ENCODE measurements around the gene PLEKHF1.

PLEKHF1 gene

DNA sequence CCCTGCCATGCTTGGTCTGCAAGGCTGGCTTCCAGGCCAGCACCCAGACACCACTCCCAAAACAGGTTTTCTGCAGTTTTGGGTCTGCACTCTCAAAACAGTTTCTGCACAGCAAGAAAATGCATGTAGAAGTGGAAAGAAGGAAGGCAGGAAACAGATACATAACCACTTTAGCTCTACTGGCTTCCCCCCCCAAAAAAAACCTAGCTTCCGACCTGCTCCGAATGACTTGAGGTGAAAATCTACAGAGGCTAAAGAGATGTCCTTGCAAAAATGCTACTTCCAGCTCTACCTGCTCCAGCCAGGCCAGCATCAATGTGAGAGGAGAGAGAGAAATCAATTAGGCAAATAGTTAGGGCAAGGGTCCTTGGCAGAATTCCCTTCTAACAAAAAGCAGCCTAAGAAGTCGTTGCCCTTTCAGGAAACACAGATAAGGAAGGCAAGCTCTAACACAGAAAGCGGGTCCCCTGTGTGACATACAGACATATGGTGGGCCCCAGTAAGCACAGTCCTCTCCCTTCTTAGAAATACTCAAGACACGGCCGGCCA is 46.4 kb downstream of the PLEKHF1 start:
- H3K4me3 ChIP-seq (ENCODE audit: low read depth, low read length), result no peak overlapping the region
- TF ChIP-seq, protein P1, sequence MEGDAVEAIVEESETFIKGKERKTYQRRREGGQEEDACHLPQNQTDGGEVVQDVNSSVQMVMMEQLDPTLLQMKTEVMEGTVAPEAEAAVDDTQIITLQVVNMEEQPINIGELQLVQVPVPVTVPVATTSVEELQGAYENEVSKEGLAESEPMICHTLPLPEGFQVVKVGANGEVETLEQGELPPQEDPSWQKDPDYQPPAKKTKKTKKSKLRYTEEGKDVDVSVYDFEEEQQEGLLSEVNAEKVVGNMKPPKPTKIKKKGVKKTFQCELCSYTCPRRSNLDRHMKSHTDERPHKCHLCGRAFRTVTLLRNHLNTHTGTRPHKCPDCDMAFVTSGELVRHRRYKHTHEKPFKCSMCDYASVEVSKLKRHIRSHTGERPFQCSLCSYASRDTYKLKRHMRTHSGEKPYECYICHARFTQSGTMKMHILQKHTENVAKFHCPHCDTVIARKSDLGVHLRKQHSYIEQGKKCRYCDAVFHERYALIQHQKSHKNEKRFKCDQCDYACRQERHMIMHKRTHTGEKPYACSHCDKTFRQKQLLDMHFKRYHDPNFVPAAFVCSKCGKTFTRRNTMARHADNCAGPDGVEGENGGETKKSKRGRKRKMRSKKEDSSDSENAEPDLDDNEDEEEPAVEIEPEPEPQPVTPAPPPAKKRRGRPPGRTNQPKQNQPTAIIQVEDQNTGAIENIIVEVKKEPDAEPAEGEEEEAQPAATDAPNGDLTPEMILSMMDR (IDR thresholded peaks at IDR 0.05; ENCODE audit: control insufficient read depth, extremely low read depth, insufficient read depth), result no peak
- DNase-seq (ENCODE audit: low read depth), result no peak

DNA sequence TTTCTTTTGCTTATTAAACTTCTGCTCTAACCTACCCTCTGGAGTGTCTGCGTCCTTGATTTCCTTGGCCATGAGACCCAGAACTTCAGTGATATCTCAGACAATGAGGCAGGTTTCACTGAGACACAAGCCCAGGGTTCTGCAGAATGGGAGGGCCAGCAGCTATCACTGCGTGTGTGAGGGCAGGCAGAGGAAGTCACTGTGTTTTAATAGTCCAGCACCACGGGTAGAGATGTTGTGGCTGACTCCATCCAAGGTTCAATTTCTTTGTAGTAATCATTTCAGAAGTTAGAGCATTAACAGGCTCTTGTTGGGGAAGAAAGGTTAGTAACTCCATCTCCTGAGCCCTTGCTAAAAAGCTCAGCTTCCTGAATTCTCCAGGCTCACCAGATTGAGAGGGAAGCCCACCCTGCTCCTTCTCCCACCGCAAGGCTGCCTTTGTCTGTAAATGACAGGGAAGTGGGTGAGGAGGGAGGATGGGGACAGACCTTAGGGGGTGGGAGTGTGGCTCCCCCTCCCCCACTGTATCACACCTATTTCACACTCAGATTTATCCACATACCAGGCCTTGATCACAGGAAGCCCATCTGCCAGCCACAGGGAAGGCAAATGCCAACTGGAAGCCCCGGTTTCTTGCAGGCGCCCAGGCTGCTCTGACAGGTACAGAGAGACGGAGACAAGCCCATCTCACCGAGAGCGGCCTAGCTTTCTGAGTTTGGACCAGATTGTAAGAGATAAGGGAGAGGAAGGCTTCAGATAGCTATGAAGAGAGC is 47.7 kb downstream of the PLEKHF1 start:
- no peak for DNase-seq (ENCODE audit: low read depth)
- TF ChIP-seq, protein P1 (IDR thresholded peaks at IDR 0.05; ENCODE audit: control insufficient read depth, extremely low read depth, insufficient read depth), result no peak
- no peak overlapping the region for H3K4me3 ChIP-seq (ENCODE audit: low read depth, low read length)

DNA sequence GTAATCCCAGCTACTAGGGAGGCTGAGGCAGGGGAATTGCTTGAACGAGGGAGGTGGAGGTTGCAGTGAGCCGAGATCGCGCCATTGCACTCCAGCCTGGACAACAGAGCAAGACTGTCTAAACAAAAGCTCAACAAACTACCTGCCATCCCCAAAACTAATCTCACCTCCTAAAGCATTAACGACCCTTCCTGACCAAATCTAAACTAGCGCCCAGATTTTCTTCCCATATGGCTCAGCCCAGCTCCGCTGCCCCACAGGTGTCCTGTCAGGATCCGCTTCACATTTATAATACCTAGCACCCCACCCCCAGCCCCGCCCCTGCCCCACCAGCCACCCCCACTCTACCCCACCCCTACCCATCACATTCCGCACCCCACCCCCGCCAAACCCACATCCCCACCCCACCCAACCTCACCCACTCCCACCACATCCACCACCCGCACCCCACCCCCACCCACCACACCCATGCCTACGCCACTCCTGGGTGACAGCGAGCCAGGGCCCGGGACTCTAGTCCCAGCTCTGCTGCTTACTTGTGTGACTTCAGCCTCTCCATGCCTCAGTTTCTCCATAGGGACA is 49.2 kb downstream of the PLEKHF1 start:
- no peak for DNase-seq (ENCODE audit: low read depth)
- TF ChIP-seq, protein P1 (IDR thresholded peaks at IDR 0.05; ENCODE audit: control insufficient read depth, extremely low read depth, insufficient read depth), result no peak
- H3K4me3 ChIP-seq (ENCODE audit: low read depth, low read length), result peak overlapping the region; percentile 64

- DNase-seq (ENCODE audit: low read depth), result no peak
- H3K4me3 ChIP-seq (ENCODE audit: low read depth, low read length), result peak within 1 kb of the TSS; percentile 64
- TF ChIP-seq, protein P1 (IDR thresholded peaks at IDR 0.05; ENCODE audit: control insufficient read depth, extremely low read depth, insufficient read depth), result no peak
These were observed 49.9 kb downstream of the PLEKHF1 start, which contains the start of gene C19orf12 for GRCh38 chr19:29714953-29715700. C19orf12 (minus strand) TSS chr19:29715261; CDS start chr19:29708413, 6,848 bp downstream.

DNA sequence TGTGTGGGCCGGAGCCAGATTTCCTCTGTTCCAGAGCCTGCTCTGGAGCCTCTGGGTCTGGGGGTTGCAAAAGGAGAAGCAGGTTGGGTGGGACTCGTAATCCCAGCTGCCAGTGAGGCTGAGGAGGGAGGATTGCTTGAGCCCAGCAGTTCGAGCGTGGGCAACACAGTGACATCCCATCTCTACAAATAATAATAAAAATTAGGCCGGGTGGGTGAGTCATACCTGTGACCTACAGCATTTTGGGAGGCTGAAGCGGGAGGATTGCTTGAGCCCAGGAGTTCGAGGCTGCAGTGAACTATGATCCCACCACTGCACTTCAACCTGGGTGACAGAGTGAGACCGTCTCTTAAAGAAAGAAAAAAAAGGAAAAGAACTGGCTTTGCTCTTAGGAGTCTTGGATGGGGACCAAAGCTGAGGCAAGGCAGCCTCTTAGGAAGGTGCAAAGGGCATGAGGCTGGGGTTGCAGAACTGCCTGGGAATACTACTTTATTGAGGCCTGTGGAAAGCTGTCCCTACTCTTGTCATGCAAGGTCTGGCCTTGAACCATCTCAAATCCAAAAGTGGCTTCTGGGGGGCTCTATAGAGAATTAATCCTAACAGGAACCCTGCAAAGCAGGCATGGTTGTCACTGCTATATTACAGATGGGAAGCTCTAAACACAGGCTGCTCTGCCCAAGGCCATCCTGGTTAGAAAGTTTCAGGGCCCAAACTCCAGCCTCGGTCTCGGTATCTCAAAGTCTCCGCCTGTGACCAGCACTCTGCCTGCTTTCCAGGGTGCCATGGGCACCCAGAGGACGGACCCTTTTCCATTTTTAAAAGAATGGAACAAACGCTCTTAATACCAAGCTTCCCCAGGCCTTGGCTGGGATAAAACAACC is 50.7 kb downstream of the PLEKHF1 start:
- H3K4me3 ChIP-seq (ENCODE audit: low read depth, low read length), result peak overlapping the region; percentile 64
- DNase-seq (ENCODE audit: low read depth), result no peak
- TF ChIP-seq, protein P1 (IDR thresholded peaks at IDR 0.05; ENCODE audit: control insufficient read depth, extremely low read depth, insufficient read depth), result no peak

DNA sequence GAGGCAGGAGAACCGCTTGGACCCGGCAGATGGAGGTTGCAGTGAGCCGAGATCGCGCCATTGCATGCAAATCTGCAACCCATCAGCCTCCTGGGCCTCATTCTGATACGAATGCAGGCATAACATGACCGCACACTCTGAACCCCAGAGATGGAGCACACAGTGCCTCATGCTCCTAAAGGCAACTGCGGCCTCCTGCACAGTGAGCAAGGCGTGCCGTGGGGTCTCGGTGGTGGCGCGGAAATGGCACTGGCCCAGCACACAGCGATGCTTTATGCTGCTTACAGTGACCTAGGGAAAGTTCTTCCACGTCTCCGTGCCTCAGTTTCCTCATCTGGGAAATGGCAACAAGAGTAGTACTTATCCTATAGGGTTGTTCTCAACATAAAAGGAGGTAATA is 51.8 kb downstream of the PLEKHF1 start:
- TF ChIP-seq, protein P1 (IDR thresholded peaks at IDR 0.05; ENCODE audit: control insufficient read depth, extremely low read depth, insufficient read depth), result no peak
- H3K4me3 ChIP-seq (ENCODE audit: low read depth, low read length), result no peak overlapping the region
- no peak for DNase-seq (ENCODE audit: low read depth)
